Measurements from ENCODE around the gene RXFP1.

- TF ChIP-seq POLR2AphosphoS5 (IDR thresholded peaks at IDR 0.05; ENCODE audit: low read depth) (no peak), REST (IDR thresholded peaks at IDR 0.05; ENCODE audit: insufficient replicate concordance, low read depth) (no peak), CTCF (IDR thresholded peaks at IDR 0.05; ENCODE audit: insufficient read depth, low read length) (no peak)
Observed at GRCh38 chr4:158544141-158544540, 22.5 kb downstream of the RXFP1 start.

All from HL-60 (cell line).